Limb (tissue), 2 donors: ENCODE measurements around the gene SUB1.
"Not testable (repeated sequence)": the region's sequence is repeated elsewhere in the genome, so short reads cannot be mapped to it uniquely, and the experiment has no call there.

ENCODE experiments used
- DNase-seq, 2 donors: peaks; one replicate each; pipeline ENCODE4 v3.0.0-alpha.2; 2016; ENCODE audit errors: extremely low spot score in 2 of 2

Gene SUB1

DNA sequence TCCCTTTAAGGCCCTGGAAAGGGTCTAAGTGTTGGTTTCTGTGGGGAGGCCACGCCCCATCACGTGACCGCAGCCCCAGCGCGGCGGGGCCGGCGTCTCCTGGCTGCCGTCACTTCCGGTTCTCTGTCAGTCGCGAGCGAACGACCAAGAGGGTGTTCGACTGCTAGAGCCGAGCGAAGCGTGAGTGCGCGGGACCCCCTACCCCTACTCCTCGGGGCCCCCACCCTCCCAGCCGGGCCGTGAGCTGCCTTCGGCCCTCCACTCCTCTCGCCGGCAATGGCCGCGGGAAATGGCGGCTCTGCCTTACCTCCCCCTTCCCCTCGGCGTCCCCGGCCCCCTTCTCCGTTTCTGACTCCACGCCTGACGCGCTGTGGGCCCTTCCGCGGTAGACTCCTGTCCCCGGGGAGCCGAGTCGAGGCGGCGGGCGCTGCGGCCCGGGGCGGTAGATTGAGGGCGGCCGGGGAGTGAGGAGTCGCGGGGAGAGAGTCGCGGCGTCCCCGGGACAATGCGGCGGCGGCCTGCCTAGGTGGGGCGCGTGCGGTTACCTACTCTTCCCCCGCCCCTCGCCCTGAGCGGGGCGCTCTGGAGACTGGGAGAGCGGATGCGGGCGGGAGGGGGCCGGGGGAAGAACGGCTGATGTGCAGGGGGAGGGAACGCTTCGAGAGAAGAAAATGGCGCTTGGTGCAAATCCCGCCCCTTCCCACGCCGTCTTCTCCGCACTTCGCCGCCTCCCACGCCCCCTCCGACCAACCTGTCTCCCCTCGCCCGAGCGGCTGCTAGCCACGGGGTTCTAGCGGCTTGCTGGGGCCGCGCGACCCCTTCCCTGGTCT is at the start of gene SUB1:
Gene SUB1 (plus strand): TSS at position 112 of the 830 bp plus-strand sequence. CDS start 2,956 bp downstream, outside the sequence.
- peak; percentile 94 to 95 for DNase-seq

DNA sequence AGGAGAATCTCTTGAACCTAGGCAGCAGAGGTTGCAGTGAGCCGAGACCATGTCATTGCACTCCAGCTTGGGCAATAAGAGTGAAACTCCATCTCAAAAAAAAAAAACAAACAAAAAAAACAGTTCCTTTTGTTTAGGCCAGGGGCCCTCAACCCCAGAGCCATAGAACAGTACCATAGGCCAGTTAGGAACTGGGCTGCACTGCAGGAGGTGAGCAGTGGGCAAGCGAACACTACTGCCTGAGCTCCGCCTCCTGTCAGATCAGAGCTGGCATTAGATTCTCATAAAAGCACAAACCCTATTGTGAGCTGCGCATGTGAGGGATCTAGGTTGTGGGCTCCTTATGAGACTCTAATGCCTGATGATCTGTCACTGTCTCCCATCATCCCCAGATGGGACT is 49.1 kb upstream of the SUB1 start:
- DNase-seq = no peak

DNA sequence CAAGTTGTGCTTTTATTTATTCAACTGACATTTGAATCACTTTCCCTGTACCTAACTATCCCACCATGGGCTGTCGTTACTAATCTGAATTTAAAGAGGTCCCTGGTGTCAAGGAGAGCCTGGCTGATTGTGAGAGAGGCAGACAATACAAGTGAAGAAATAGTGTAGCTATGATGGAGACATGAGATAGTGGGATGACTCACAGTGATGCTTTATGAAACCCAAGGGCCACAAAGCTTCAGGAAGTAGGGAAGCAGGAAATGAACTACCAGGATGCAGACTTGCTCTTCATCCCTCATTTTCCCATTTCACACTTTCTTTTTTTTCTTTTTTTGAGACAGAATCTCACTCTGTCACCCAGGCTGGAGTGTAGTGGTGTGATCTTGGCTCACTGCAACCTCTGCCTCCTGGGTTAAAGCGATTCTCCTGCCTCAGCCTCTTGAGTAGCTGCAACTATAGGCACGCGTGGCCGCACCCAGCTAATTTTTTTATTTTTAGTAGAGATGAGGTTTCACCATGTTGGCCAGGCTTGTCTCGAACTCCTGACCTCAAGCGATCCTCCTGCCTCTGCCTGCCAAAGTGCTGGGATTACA is 47.8 kb upstream of the SUB1 start:
- DNase-seq = not testable (repeated sequence)

DNA sequence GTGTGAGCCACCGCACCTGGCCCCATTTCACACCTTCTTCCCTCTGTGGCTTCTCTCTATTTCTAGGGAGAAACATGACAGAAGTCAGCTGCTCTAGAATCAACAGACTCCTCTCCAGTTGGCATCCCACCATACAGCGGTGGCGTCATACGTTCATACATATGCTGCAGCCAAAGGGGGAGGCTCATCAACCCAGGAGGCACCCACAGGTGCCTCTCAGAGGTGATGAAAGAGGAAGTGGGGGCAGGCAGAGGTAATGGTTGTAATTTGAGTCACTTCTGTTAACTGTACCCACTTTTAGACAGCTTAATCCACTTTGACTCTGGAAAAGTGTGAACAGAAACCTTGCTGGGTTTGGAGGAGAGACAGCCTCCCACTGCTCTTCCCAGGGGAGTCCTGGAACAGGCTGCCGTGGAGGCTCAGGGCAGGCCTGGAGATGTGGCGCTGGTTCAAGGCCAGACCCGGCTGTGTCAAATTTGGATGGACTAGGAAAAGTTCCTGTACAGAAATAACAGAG is 47.3 kb upstream of the SUB1 start:
- DNase-seq = no peak

DNA sequence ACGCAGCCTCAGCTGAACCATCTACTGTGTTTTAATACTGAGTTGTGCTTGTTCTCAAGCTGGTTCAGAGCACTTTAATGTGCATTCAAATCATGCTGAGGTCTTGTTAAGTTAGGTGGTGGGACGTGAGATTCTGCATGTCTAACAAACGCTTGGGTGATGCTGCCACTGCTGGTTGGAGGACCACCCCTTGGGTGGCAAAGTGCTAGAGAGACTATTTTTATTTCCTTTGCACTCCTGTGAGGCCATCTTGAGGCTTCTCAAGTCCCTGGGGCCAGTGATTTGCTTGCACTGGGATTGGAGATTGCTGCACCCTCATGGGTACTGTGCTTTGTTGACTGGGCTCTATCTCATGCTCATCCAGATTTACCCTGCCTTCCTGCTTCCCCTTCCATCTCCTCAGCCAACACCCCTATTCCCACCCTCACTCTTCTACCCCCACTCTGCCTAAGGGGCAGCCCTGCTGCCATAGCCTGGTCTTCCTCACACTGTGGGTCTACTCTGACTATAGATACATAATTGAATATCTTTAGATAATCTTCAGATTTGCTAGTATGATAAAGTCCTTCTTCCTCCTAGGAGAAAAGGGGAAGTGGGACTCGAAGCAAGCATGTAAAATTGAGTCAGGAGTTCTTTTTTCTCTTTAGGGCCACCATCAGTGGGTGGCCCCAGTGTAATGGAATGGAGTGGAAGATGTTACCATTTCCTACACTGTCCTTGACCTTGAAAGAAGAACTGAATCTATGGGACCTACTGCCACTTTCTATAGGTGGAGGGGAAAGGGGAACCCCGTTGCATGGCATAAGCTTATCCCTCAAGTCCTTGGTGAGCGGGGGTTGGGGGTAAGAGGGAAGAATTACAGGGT is 45.1 kb upstream of the SUB1 start:
- DNase-seq = no peak

DNA sequence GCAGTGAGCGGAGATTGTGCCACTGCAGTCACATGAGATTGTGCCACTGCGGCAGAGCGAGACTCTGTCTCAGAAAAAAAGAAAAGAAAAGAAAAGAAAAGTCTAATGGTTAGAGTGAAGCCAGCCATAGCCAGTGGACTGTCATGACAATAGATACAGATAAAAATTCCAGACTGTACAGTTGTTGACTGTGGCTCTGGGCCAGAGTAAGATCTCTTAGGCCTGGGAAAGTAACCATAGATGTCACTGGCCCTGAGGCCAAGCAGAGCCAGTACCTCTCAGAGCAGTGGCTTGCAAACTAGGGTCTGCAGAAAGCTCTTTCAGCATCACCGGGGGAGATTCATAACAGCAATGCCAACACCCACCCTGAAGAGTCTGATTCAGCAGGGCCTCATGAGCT is 44.1 kb upstream of the SUB1 start:
- DNase-seq = no peak

DNA sequence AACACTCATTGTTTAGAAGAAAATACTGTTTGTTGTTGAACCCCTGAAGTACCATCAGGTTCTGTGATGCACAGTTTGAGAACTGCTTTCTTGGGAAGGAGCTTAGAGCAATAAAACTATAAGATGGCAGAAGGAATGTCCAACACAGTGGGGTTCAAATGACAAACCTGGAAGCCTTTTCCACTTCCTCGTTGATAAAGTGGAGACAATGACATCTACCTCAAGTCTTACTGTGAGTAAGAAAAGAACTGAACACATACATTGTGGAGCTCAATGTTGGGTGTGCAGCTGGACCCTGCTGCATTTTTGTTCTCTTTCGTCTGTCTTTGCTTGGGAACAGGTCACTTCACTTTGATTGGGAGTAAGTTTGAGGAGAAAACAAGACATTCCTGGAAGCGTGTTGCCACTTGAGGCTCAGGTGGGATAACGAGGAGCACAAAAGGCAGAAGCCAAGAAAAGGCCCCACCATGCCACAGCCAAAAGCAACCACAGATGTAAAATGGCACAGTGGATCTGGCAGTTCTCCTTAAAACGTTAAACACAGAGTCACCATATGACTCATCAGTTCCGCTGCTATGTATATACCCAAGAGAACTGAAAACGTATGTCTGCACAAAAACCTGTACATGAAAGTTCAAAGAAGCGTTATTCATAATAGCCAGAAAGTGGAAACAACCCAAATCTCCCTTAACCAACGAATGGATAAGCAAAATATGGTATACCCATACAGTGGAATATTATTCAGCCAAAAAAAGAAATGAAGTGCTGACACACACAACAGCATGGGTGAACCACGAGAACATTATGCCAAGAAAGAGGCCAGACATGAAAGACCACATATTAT is 42.9 kb upstream of the SUB1 start:
- DNase-seq = no peak

DNA sequence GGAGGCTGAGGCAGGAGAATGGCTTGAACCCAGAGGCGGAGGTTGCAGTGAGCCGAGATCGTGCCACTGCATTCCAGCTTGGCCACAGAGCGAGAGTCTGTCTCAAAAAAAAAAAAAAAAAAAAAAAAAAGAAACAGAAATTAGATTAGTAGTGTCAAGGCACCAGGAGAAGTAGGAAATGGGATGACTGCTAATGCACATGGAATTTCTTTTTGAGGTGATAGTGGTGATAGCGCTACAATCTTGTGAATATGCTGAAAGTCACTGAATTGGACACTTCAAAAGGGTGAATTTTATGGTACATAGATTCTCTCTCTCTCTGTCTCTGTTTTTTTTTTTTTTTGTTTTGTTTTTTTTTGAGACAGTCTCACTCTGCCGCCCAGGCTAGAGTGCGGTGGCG is 42.1 kb upstream of the SUB1 start:
- DNase-seq = no peak

DNA sequence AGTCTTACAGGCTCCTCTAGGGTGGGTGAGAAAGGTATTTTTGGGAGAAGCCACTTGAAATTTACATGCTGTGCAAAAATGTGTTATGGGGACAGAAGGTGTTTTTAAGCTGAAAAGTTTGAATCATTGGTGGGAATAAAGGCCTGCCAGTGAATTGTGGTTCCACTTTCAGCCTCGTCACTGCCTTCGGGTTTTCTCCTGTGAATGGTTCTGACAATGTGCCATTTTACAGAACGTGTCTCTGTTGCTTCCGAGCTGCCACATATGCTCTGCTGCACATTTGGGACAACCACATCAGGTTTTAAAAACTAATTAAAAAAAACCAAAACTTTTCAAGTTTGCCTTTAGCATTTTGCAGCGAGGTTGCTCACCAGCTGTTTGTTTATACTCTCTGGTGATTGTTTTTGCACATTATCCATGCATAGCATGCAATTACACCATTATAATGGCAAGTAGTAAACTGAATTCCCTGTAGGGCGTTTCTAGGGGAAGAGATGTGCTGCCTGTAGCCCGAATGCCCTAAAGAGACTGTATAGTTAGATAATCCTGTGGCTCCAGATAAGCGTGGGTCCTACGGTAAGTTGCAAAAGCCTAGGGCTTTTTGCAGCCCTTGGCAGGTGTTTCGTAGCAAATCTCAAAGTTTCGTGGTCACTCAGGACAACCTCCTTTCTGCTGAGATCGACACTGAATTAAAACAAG is 40.1 kb upstream of the SUB1 start:
- DNase-seq = no peak

DNA sequence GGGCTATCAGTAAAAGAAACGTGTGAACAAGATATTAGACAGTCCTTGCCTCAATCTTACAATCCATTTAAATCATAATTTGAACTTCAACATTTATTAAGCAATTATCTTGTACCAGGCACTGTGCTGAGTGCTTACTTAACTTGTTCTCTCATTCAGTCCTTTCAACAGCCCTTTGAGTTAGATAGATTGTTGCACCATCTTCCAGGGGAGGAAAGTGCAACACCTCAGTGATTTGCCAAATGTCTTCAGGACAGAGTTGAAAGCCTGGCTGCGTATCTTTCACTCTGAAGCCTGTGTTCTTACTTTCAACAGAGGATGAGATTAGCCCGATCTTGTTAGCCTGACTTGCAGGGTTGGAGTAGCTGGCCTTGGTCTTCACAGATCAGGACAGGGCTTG is 34.2 kb upstream of the SUB1 start:
- DNase-seq = no peak

DNA sequence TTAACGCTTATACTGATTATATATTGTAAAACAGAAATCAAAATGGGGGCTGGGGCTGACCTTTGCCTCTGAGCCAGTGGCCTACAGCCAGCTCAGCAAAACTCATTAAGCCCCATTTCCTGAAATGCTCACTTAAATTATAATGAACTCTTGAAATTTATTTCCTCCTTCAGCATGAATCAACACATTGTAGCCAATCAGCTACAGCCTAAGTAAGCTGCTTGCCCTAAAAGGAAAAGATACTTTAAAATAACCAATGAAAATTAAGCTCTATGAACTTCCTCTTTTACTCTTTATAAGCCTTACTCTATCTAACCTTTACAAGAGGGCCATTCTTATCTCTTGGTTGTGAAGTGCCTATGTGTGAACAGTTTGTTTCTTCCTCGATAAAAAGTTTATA is 33.5 kb upstream of the SUB1 start:
- no peak for DNase-seq

DNA sequence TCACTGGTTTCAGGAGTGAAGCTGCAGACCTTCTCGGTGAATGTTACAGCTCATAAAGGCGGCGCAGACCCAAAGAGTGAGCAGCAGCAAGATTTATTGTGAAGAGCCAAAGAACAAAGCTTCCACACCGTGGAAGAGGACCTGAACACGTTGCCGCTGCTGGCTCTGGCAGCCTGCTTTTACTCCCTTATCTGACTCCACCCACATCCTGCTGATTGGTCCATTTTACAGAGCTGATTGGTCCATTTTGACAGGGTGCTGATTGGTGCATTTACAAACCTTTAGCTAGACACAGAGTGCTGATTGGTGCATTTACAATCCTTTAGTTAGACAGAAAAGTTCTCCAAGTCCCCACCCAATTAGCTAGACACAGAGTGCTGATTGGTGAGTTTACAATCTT is 32.9 kb upstream of the SUB1 start:
- DNase-seq = not testable (repeated sequence)

DNA sequence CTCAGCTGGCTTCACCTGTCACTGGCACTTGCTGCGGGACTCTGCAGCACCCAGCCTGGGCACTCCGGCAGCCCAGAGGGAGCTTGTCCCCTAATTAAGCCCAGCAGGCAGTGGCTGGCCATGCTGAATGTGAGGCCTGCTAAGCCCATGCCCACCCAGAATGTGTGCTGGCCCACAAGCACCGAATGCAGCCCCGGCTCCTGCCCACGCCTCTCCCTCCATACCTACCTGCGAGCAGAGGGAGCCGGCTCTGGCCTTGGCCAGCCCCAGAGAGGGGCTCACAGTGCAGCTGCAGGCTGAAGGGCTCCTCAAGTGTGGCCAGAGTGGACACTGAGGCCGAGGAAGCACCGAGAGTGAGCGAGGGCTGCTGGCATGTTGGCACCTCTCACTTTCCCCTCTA is 32.4 kb upstream of the SUB1 start:
- no peak for DNase-seq

DNA sequence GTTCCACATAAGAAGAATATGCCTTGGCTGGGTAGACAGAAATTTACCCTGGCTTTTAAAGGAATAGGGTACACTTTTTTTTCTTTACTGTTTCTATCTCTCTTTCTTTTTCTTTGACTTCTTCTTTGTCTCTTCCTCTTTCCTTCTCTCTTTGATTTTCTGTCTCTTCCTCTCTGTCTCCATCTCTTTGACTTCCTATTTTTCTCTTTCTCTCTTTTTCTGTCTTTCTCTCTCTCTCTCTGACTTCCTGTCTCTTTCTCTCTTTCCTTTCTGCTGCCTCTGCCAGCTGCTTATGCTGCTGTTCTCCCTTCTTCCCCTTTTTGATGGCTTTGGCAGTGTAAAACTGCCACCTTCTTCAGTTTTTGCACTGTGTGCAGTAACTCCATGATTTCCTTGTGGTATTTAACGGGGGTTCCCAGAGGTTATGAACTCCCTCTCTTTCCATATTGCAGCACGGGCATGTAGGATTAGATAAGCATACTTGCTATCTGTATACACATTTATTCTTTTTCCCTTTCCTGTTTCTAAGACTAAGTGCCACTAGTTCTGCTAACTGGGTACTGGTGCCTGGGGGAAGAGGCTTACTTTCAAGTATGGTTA is 31.1 kb upstream of the SUB1 start:
- not testable (repeated sequence) for DNase-seq

DNA sequence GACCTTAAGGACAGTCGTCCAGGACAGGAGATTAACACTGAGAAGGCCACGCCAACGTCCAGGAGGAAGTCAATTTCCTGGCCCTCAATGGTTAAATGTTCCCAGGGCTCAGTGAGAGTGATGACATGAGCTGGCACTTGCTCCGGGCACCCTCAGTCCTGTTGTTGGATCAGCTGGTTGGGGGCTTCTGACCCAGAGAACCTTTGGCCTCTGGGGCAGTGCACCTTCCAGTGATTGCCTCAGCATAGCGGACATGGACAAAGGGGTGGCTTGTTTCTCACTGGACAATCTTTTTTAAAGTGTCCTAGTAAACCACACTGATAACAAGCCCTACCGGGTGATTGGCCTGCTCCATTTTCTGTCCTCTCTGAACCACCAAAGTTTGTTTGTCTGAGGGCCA is 28.8 kb upstream of the SUB1 start:
- DNase-seq = not testable (repeated sequence)

DNA sequence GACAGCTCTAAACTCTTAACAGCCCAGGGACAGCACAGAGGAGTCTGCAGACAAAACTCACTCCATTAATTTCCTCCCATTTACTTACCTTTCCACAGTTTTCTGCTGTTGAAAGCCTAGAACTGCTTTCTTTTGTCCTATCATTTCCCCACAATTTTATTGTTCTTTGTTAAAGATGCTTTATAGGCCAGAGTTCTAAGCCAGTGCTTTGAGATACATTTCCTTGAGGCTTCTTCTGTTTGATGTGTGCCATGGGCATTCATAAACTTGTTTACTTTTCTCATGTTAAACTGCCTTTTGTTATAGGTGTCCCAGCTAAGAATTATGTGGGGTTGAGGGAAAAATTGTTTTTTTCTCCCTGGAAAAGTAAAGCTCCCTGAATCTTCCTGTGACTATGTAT is 25.9 kb upstream of the SUB1 start:
- no peak for DNase-seq

DNA sequence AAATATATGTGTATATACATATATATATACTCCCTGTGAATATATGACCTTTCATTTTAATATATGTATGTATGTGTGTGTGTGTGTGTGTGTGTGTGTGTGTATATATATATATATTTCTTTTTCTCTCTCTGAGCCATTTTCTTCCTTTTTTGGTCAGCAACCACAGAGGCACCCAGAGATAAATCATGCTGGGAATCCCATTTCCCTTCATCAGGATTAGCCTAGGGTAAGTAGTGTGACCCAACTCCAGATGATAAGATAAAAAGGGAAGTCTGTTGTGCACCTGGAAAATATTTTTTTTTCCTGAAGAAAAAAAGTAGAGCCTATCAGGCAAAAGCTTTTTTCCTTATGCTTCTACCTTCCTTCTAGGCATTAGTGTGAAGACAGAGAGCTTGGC is 25.4 kb upstream of the SUB1 start:
- DNase-seq = no peak

DNA sequence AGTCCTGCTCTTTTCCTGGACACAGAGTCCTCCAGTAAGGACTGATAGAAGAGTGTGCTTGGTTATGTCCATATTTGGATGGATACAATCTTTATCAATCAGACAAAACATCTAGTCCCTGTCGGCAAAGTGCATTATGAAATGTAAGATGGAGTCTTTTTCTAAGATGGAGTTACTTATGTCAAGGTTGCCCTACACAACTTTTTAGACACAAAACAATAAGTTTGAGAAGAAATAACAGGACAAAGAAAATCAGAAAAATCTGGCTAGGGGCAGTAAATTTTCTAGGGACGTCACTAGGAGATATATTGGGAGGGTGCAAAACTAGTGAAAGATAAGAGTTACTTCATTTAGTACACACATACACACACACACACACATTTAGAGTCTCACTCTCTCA is 23.3 kb upstream of the SUB1 start:
- DNase-seq = no peak

DNA sequence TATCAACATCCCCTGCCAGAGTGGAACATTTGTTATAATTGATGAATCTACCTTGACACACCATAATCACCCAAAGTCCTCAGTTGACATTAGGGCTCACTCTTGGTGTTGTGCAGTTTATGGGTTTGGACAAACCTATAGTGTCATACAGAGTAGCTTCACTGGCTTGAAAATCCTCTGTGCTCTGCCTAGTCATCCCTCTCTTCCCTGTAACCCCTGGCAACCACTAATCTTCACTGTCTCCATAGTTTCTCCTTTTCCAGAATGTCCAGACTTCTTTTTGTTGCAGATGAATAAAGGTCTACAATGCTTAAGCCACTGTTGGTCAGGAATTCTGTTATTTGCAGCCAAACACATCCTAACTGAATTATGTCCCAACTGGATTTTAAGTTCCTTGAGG is 22.5 kb upstream of the SUB1 start:
- DNase-seq = no peak

DNA sequence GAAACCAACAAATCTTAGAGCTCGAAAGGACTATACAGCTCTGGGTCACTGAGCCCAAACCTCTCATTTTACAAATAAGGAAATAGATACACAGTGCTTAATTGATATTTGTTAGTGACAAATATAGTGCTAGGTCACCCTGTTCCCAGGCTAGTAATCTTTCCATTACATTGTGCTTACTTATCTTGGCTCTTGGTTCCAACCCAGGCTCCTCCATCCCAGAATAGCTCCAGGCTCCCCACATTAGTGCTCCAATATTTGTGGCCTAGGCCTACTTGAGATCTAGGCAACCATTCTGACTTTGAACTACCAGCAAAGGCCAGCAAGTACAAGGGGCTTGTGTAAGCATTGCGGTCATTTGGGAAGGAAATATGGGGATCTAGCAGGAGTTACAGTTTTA is 21.7 kb upstream of the SUB1 start:
- no peak for DNase-seq
